ENCODE results near the gene ABHD15. TPM values are rescaled to one million over a fixed set of nuclear protein-coding genes. Genes with fewer than 3 reads are reported as not detected.
A peak's percentile ranks its signal among the peaks of the same experiment; 100 is the strongest.

ABHD15 gene
- total RNA-seq, 1 donor from 2014 or later, result 11.6 TPM

DNA sequence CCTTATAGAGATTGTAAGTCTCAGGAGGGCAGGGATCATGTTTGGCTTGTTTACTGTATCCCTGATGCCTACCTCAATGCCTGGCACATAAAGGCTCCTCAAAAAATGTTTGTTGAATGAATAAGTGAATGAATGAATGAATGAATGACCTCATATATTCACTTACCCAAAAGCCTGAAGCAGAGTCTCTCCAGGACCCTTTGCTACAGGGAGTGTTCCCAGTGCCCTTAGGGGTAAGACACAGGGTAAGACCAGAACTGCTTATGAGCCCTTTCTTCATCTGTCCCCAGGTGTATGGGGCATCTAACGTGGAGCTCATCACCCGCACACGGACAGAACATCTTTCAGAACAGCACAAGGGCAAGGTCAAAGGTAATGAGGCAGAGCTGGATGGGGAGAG, 43.6 kb upstream of the ABHD15 start:
- H3K4me1 Mint-ChIP-seq (ENCODE audit: unreplicated experiment), result no peaks in the 10 kb centered on the region

DNA sequence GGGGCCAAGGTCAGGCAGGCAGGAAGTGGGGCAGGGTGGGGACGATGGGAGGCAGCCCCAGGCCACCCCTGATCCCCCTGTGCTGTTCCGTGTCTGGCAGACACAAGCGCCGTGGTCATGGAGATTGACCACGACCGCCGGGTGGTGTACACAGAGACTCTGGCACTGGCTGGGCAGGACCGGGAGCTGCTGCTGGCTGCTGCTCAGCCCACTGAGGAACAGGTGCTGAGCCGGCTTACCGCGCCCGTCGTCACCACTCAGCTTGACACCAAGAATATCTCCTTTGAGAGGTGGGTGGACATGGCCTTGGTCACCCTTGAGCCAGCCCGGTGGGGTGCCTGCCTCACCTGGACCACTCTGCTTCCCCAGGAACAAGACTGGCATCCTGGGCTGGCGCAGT, 42.1 kb upstream of the ABHD15 start:
- DNase-seq (ENCODE audit: extremely low spot score, unreplicated experiment), result no peak
- no peaks in the 10 kb centered on the region for H3K27me3 Mint-ChIP-seq
- H3K27ac Mint-ChIP-seq, result no peak overlapping the region
- no peaks in the 10 kb centered on the region for H3K4me1 Mint-ChIP-seq (ENCODE audit: unreplicated experiment)
- H3K36me3 Mint-ChIP-seq, result peaks cover 5% of the 10 kb centered on the region
- TF ChIP-seq, protein P1, sequence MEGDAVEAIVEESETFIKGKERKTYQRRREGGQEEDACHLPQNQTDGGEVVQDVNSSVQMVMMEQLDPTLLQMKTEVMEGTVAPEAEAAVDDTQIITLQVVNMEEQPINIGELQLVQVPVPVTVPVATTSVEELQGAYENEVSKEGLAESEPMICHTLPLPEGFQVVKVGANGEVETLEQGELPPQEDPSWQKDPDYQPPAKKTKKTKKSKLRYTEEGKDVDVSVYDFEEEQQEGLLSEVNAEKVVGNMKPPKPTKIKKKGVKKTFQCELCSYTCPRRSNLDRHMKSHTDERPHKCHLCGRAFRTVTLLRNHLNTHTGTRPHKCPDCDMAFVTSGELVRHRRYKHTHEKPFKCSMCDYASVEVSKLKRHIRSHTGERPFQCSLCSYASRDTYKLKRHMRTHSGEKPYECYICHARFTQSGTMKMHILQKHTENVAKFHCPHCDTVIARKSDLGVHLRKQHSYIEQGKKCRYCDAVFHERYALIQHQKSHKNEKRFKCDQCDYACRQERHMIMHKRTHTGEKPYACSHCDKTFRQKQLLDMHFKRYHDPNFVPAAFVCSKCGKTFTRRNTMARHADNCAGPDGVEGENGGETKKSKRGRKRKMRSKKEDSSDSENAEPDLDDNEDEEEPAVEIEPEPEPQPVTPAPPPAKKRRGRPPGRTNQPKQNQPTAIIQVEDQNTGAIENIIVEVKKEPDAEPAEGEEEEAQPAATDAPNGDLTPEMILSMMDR (conservative IDR thresholded peaks at IDR 0.05), result no peak
- H3K4me3 Mint-ChIP-seq, result no peak overlapping the region
- H3K9me3 Mint-ChIP-seq, result no peaks in the 10 kb centered on the region

More for the DNA sequence above, 43.6 kb upstream of the ABHD15 start:
- H3K9me3 Mint-ChIP-seq, result no peaks in the 10 kb centered on the region
- H3K4me3 Mint-ChIP-seq, result no peak overlapping the region
- H3K36me3 Mint-ChIP-seq, result peaks cover 5% of the 10 kb centered on the region
- TF ChIP-seq, protein P1 (conservative IDR thresholded peaks at IDR 0.05), result no peak
- no peak overlapping the region for H3K27ac Mint-ChIP-seq
- peaks cover 7% of the 10 kb centered on the region for H3K27me3 Mint-ChIP-seq
- no peak for DNase-seq (ENCODE audit: extremely low spot score, unreplicated experiment)

DNA sequence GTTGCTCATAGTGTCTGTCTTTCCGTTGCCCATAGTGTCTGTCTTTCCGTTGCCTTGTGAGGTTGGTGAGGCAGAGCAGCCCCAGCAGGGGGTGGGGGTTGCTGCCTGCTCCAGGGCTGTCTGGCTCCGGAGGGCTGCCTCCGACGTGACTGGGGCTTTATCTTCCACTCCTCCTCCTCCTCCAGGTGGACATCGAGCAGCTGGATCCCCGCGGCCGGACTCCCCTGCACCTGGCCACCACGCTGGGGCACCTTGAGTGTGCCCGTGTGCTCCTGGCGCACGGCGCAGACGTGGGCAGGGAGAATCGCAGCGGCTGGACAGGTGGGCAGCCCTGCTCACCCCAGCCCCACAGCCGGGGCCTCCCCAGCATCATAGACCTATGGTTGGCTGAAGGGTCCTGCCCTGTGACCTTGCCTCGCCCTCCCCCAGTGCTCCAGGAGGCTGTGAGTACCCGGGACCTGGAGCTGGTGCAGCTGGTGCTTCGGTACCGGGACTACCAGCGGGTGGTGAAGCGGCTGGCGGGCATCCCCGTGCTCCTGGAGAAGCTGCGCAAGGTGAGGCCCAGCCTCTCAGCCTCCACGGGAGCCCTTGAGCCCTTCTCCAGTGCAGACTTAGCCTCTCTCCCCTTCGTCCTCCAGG, 40.8 kb upstream of the ABHD15 start:
- Mint-ChIP-seq H3K36me3 (peaks cover 10% of the 10 kb centered on the region), H3K27ac (no peak overlapping the region), H3K4me3 (no peak overlapping the region), H3K9me3 (no peaks in the 10 kb centered on the region), H3K4me1 (ENCODE audit: unreplicated experiment) (no peaks in the 10 kb centered on the region), H3K27me3 (no peaks in the 10 kb centered on the region)
- DNase-seq (ENCODE audit: extremely low spot score, unreplicated experiment), result no peak
- TF ChIP-seq, protein P1 (conservative IDR thresholded peaks at IDR 0.05), result no peak

DNA sequence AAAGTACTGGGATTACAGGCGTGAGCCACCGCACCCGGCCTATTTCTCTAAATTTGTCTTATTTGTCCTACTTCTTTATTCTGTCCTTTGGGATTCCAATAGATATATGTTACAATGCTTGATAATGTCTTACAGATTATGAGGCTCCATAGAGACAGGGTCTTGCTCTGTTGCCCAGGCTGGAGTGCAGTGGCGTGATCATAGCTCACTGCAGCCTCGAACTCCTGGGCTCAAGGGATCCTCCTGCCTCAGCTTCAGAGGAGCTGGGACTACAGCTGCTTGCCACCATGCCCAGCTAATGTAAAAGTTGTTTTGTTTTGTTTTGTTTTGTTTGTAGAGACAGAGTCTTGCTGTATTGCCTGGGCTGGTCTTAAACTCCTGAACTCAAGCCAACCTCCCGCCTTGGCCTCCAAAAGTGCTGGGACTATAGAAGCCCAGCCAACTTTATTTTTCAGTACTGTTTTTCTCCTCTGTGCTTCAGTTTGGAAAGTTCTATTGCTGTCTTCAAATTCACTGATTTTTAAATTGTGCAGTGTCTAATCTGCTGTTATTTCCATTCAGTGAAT, 36.4 kb upstream of the ABHD15 start:
- peaks cover 17% of the 10 kb centered on the region for H3K4me1 Mint-ChIP-seq (ENCODE audit: unreplicated experiment)
- no peak for DNase-seq (ENCODE audit: extremely low spot score, unreplicated experiment)

DNA sequence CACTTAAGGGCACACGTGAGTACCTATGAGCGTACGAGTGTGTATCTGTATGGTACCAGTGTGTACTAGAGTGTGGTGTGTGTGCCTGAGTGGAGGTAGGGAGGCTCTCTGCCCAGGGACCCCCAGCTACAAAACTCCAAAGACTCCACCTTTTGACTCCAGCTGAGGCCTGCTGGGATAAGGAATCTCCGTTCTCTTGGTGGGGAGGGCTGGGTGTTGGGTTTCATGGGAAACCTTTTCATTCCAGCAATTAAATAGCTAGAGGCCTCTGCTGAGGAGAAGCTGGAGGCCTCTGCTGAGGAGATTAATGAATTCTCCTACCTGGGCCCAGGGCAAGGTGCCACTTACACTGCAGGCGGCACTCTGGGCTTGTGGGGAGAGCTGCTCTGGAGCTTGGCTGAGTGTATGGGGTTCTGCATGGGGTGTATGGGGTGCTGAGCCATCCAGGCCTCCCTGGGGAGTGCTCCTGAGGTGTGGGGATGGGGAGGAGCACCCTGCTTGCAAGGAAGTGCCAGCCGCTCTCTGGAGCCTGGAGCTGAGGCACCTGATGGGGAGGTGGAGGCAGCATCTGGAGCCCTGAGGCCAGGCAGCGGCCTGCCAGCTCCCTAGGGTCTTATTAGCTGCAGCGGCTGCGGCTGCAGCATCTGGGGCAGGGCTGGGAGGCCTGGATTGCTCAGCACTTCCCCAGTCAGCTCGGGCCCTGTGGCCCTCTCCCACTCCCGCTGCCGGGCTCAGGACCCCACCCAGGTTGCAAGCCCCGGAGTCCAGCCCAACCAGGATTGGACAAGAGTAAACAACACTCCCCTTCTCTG, 30.7 kb upstream of the ABHD15 start:
- Mint-ChIP-seq H3K27ac (peak overlapping the region; percentile 6), H3K4me3 (peak overlapping the region; percentile 52), H3K27me3 (no peaks in the 10 kb centered on the region), H3K4me1 (ENCODE audit: unreplicated experiment) (peaks cover 34% of the 10 kb centered on the region), H3K9me3 (no peaks in the 10 kb centered on the region), H3K36me3 (no peaks in the 10 kb centered on the region)
- no peak for DNase-seq (ENCODE audit: extremely low spot score, unreplicated experiment)
- TF ChIP-seq, protein P1 (conservative IDR thresholded peaks at IDR 0.05), result no peak

More for the DNA sequence above, 36.4 kb upstream of the ABHD15 start:
- TF ChIP-seq, protein P1 (conservative IDR thresholded peaks at IDR 0.05), result no peak
- no peaks in the 10 kb centered on the region for H3K9me3 Mint-ChIP-seq
- H3K36me3 Mint-ChIP-seq, result peaks cover 5% of the 10 kb centered on the region
- no peaks in the 10 kb centered on the region for H3K27me3 Mint-ChIP-seq
- H3K4me3 Mint-ChIP-seq, result no peak overlapping the region
- no peak overlapping the region for H3K27ac Mint-ChIP-seq

Measured in type B pancreatic cell (in vitro differentiated cells).